NCI-H345 treated with DMSO at 0.1 percent for 48 hours (cell line): ENCODE data around the gene WDR17.

Experiments
- DNase-seq: peaks from one replicate; lab custom pipeline; 2025; ENCODE audit not compliant: unreplicated experiment; lab: John Stamatoyannopoulos, UW

The WDR17 gene

DNA sequence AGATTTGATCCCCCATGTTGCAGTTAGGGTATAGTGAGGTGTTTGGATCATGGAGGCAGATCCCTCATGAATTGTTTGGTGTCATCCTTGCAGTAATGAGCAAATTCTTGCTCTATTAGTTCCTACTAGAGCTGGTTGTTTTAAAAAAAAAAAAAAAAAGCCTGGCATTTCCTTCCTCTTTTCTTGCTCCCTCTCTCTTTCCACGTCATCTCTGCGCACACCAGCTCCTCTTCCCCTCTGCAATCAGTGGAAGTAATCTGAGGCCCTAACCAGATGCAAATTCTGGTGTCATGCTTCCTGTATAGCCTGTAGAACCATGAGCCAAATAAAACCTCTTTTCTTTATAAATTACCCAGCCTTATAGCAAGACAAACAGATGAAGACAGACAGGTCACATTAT lies 24.5 kb downstream of the WDR17 start:
- no peak for DNase-seq

DNA sequence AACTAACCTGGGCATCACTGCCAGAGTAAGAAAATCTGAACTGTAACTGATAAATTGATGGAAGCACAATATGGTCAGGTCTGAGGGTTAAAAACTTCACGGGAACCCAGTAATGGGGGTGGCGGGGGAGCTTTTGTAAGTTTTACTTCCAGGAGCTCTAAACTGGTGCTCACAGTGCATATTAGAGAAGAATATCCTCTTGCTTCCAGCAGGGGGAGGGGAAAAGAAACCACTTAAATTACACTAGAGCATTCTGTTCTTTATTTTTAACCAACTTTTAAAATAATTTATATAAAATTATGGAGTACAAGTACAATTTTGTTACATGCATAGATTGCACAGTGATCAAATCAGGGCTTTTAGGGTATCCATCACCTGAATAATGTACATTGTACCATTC lies 33.7 kb downstream of the WDR17 start:
- no peak for DNase-seq

DNA sequence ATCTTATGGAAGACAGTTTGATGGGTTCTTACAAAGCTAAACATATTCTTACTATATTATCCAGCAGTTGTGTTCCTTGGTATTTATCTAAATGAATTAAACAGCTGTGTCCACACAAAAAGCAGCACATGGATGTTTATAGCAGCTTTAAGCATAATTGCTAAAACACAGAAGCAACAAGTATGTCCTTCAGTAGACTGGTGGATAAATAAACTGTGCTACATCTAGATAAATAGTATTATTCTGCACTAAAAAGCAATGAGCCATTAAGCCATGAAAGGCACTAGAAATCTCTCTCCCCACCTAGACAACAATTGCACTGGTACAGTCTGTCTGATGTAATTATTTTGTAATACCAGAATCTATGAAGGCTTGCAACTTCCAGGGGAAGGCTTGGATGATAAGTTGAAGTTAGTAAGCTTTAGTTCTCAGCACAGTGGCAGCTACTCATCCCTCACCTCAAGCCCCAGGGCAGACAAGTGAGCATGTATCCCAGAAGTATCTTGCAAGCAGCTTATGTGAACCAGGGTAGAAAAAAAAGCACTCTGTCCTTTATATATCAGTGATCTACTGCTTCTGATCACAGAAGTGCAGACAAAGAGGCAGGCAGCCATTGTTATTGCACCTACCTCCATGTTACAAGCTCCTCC lies 36.9 kb downstream of the WDR17 start:
- DNase-seq = peak; percentile 60

DNA sequence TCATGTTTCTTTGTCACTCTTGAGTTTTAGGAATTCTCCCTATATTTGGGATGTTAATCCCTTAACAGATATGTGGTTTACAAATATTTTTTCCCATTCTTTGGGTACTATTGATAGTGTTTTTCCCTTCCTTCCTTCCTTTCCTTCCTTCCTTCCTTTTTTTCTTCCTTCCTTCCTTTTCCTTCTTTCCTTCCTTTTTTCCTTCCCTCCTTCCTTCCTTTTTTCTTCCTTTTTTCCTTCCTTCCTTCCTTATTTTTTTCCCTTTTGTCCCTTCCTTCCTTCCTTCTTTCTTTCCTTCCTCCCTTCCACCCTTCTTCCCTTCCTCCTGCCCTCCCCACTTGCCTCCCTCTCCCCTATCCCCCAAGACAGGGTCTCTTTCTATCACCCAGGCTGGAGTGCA lies 42.1 kb downstream of the WDR17 start:
- no peak for DNase-seq

GRCh38 chr4:176123710-176124407 lies 58.2 kb downstream of the WDR17 start:
- DNase-seq = no peak

DNA sequence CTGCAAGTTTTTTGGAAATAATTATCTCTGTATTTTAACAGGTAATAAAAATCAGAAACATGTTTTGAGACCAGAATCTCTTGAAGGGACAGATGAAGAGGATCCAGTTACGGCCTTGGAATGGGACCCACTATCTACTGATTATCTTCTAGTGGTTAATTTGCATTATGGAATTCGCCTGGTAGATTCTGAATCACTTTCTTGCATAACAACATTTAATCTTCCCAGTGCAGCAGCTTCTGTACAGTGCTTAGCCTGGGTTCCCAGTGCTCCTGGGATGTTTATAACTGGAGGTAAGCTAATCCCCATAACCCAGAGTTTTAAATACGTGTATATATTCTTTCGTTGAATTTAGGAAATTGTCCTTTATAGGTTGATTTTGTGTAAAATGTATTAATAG lies 59.4 kb downstream of the WDR17 start:
- no peak for DNase-seq

GRCh38 chr4:176134670-176135069 lies 69.0 kb downstream of the WDR17 start:
- DNase-seq = no peak

DNA sequence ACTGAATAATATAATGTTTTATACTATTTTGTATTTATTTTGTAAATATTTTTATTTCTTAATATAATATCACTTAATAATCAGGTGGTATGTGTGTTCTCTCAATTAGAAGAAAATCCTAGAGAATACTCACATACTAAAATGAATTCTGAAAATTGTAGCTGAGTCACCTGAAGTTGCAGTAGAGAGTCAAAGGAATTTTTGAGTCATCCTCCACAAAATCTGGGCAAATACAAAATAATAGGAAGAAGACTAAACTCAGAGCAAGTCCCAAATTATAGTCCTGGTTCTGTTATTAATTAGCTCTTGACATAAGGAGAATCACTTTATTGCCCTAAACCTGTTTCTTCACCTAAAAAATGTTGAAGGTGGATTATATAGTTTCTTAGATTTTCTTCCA lies 72.0 kb downstream of the WDR17 start:
- no peak for DNase-seq

DNA sequence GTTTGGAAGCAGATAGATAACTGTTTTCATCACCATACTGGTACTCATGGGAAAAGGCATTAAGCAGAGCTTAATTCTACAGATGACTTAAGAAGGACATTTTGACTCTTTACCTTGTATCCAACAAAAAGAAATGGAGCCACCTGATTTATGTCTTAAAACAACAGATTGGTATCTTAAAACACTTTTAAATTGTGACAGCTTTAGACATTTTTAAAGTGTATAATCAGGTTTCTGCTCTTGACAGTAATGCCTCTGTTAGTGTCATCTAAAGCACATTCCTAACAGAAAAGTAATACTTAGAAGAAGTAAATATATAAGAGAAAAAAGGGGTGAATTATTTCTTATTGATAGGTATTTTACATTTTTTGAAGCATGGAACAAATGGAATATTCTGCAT lies 73.9 kb downstream of the WDR17 start:
- DNase-seq = no peak

DNA sequence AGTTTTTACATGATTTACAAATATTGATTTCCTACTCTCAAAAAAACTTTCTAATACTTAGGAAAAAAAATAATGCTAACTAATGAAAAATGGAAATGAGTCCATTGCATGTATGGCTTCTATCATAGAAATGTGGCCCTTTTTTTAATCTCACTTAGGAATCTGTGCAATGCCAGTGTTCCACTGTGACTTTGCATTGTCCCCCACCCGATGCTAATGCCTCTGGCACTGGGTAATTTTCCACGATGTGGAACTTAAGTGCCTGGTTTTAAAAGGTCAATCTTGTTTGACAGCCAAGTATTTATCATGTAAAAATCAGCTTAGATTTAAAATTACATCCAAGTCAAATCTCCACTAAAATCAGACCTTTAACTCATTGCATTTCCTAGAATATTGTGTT lies 76.6 kb downstream of the WDR17 start:
- no peak for DNase-seq

- DNase-seq = no peak
Observed at GRCh38 chr4:176149680-176150355, 84.2 kb downstream of the WDR17 start.

- DNase-seq = no peak
Observed at GRCh38 chr4:176150356-176150682, 84.7 kb downstream of the WDR17 start.

- no peak for DNase-seq
Observed at GRCh38 chr4:176150704-176151103, 85.1 kb downstream of the WDR17 start.

GRCh38 chr4:176153124-176153523 lies 87.5 kb downstream of the WDR17 start:
- no peak for DNase-seq

GRCh38 chr4:176156656-176157055 lies 91.0 kb downstream of the WDR17 start:
- no peak for DNase-seq

GRCh38 chr4:176163041-176163440 lies 97.4 kb downstream of the WDR17 start:
- DNase-seq = no peak

DNA sequence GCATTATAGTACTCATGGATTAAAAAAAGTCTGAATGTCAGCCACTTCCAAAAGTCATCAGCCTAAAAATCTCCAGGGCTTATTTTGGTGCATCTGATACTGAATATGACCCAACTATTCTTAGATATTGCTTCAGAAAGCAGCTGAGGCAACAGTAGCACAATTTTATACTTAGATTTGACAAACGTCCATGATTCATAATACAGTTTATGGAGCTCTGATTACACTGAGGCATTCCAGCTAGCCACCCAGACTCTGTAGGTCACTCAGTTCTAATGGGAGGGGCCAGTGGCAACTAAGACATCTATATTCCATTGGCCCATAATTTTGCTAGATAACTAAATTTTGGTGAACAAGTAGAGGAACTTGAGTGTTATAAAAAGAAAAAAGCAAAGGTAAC lies 119.4 kb downstream of the WDR17 start:
- DNase-seq = no peak

- DNase-seq = no peak
Observed at GRCh38 chr4:176186067-176186466, 120.4 kb downstream of the WDR17 start.

GRCh38 chr4:176186671-176187395 lies 121.2 kb downstream of the WDR17 start:
- DNase-seq = no peak

DNA sequence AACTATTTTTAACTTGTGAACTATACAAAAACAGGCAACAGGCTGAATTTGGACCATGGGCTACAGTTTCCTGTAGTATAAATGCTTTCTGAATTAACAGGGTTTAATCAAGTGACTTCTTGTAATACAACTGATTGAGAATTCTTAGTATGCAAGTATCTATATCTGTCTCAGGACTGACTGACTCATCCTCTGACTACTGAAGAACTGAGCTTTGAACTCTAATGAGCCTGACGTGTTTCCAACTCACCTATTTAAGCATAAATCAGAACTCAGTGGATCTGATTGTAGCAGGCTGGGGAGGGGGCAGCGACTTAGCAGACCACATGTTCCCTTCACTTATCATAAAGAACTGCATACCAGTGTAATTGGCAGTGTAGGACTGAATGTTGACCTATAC lies 122.0 kb downstream of the WDR17 start:
- DNase-seq = no peak

DNA sequence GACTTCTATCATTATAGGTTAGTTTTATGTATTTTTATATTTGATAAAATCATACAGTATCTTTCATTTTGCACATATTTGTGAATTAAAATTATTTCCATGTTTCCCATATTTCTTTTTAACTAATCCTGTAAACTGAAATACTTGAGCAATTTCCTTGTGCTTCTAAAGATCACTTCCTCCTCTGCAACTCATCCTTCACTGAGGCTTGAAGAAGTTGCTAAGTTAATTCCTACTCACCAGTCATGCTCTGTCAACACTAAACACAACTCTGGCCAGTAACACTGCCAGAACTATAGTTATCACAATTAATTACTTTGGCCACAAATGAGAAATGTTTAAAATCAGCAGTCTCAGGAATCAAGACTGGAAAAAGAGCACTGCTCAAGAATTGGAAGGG lies 123.0 kb downstream of the WDR17 start:
- no peak for DNase-seq
